Measurements from ENCODE around the gene CDK2AP2. TPM values are rescaled to one million over a fixed set of nuclear protein-coding genes. Genes with fewer than 3 reads are reported as not detected.

The CDK2AP2 gene
- total and polyA plus RNA-seq, 2 of the 8 experiments (the other 6 are each of a cell fraction or from before 2014, with no cell fraction given), result 49.6 to 65.1 TPM

DNA sequence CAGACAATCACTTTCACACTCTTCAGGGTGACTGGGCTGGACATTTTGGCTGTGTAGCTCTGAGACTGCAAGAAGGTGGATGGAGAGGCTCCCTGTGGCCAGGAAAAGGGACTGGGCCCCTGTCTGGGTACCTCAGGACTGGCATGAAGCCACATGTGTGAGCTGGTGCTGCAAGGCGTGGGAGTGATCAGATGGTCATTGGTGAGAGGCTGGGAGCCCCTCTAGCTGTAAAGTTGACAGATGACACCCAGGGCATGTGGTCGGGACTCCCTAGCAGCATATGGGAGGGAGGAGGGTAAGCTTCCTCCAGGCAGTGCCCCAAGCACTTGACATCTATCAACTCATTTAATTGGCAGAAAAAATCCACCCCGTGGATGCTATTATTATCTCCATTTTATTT lies 34.2 kb upstream of the CDK2AP2 start (continued):
- TF ChIP-seq CHD1 (IDR thresholded peaks at IDR 0.05; ENCODE audit: low read depth, low read length), result no peak
- TF ChIP-seq TAF7 (optimal IDR thresholded peaks at IDR 0.05; ENCODE audit: borderline replicate concordance, low read depth, low read length), result no peak
- no peak for TF ChIP-seq ZNF274 (IDR thresholded peaks at IDR 0.05; ENCODE audit: borderline replicate concordance, extremely low read depth, low read length)
- TF ChIP-seq HDAC6 (IDR thresholded peaks at IDR 0.05; ENCODE audit: low read depth, low read length), result no peak
- TF ChIP-seq TBP (IDR thresholded peaks at IDR 0.05; ENCODE audit: low read depth, low read length), result no peak
- TF ChIP-seq, protein P1, sequence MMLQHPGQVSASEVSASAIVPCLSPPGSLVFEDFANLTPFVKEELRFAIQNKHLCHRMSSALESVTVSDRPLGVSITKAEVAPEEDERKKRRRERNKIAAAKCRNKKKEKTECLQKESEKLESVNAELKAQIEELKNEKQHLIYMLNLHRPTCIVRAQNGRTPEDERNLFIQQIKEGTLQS (IDR thresholded peaks at IDR 0.05; ENCODE audit: insufficient read depth, low read depth, low read length), result no peak
